ENCODE data around the gene CTNNBL1. TPM values are rescaled to one million over a fixed set of nuclear protein-coding genes. Genes with fewer than 3 reads are reported as not detected.

The CTNNBL1 gene
- total RNA-seq, 1 donor from 2014 or later: 63.4 TPM

DNA sequence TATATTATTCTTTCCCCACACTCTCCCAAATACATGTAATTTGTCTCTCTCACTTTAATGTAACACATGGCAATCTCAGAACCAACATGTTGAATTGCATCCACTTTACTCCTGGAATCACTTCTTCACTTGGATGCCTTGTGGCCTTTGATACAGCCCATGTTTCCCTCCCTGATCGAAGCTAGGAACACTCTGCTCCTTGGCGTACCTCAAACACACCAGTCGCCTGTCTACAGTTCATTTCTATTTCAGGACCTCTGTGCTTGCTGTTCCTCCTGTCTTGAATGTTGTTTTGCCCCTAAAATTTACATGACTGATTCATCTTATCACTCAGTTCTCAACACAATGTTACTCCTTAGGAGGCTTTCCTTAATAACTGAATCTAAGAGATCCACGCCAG lies 106.8 kb downstream of the CTNNBL1 start:
- ATAC-seq: peak; percentile 42

DNA sequence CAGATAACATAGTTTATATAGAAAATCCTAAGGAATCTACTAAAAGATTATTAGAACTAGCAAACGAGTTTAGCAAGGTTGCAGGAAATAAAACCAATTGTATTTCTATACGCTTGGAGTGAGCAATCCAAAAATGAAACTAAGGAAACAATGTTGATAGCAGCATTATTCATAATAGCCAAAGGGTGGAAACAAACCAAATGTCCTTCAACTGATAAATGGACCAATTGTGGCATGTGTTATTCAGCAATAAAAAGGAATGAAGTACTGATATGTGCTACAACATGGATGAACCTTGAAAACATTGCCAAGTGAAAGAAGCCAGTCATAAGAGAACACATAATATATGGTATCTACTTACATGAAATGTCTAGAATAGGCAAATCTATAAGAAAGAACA lies 108.1 kb downstream of the CTNNBL1 start:
- ATAC-seq (no peak), DNase-seq (no peak)
- intact Hi-C loops (cut with micrococcal nuclease): no loop called here

More for the DNA sequence above, 106.8 kb downstream of the CTNNBL1 start:
- intact Hi-C loops (cut with micrococcal nuclease): no loop called here
- no peak for DNase-seq

DNA sequence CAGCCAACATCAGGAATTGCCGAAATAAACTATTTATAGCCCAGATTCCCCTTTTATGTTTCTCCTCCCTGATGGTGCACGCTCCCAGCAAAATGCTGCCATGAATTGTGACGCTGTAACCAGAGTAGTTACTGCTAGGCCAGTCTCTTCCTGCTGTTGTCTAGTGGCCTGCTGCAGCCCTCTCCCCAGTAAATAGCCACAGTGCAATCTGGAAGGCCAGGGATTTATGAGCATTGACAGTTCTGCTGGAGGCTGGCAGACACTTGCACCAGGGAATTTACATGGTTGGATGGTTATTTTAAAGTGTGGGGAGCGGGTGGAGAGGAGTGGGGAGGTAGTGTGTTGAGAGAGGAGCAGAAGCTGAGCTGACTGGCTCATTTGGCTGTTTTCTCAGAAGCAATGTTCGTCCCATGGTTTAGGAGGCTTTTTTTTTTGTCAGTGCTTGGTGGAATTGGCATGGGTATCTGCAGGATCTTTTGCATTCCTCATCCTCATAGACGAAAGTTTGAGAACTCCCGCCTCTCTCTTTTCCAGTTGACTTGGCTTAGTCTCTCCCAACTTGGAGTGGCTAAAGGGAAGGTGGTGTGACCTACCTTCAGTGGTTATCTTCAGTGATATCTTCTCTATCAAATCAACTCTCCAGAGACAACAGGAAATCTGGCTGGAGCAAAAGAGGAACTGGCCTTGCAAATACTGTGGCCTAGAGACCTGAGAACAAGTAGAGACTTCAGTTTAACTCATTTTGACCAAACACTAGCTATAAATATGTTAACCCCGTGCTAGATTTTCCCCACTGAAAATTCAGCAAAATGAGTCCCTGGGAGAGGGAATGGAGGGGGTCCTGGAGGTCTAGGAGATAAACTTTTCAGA lies 109.8 kb downstream of the CTNNBL1 start:
- no peak for ATAC-seq

DNA sequence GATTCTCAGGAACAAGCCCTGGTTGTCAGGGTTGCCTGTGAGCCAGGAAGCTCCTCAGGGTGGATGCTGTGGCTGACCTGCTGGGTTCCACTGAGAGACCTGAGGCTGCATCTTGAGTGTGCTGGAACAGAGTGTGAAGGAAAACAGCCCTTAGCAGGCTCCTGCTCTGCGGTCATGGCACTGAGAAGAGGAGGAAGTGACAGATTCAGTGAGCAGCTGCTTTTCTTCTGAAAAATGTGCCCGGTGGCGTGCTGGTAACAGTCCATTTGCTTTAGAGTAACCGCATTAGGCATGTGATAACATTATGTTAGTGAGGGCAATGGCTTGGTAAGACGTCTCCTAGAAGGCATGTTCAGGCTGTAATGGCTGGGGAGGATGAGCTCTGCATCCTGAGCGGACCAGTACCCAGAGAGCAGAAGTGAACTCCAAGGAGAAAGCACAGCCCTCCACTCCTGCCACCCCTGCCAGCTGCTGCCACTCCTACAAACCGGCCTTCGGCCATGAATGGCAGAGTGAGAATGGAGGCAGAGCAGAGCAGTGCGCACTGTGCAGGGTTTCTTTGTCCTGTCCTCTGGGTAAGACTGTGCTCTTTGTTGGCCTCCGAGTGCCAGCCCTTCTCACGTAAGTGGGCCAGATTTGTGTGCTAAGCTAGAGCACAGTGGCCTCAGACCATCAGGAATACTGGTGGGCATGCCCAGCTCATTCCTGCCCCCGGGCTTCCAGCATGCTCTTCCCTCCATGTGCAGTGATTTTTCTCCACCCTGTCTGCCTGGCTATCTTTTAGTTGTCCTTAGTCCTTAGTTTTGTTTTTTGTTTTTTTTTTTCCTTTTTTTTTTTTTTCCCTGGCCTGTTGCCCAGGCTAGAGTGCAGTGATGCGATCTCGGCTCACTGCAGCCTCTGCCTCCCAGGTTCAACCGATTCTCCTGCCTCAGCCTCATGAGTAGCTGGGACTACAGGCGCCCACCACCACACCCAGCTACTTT lies 111.0 kb downstream of the CTNNBL1 start:
- no peak for DNase-seq
- peak; percentile 22 for ATAC-seq
- intact Hi-C loops (cut with micrococcal nuclease): no loop called here

More for the DNA sequence above, 109.8 kb downstream of the CTNNBL1 start:
- no peak for DNase-seq
- intact Hi-C loops (cut with micrococcal nuclease): no loop called here

DNA sequence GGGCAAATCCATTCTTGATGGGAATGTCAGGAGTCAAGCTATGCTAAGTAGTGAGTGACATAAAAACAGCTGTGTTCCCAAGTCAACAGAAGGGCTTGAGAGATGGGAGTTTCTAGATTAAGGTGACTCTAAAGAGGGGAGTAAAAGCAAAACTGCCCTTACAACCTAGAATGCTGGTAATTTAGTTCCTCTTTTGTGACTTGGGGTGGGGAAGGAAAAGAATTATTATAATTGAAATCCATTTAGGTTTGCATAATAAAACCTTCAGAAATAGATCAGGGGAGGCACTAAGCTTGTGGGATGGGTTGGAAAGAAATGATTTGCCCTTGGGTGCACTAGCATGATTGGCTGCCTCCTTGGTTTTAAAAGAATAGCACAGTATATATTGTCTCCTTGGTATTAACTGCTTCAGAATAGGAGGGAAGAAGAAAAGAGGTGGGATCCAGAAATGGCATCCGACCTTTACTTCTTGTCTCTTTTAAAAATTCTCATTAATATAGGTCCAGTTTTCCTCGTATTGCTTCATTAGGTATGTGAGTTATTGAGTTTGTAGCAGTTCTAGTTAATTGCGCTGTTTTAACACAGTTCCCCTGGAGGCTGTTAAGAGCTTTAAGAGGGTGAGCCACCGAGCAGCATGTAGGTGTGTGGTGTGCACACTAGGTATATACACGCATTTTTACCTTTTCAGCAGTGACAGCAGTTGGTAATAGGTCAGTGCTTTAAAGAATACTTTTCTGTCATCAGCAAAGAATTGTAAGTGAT lies 113.8 kb downstream of the CTNNBL1 start:
- ATAC-seq (no peak), DNase-seq (no peak)
- intact Hi-C loops (cut with micrococcal nuclease): no loop called here

DNA sequence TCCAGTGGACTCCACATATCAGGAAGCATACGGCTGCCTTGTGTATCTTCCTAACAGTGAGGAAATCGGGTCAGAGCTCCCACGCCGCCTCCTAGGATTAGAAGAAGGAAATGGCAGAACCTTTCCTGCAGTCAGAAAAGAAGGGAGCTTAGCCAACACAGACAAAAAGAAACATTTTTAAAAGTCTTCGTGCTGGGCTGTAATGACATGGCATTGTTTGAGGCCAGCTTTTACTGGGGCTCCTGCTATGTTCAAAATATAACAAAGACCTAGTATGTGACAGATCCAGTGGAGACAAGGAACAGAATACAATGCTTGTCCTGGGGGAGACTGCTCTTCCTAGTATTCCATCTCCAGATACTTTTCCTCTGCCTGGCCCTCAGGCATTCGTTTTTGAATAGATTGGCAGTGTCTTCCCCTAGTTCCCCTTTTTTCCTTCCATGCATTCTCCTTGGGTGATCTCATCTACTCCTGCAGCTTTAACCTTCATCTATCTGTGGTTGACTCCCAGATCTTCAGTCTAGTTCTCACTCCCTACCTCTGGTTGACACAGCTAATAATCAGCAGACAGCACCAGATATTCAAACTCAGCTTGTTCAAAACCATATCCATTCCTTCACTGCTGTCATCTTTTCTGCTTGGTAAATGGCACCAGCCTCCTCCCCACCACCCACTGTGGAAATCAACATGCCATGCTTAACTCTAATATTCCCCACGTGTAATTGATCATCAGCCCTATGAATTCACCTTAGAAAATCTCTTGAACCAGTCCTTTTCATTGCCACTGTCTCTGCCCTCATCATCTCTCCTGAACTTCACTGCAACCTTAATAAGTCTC lies 114.6 kb downstream of the CTNNBL1 start:
- ATAC-seq (no peak), DNase-seq (no peak)
- intact Hi-C loops (cut with micrococcal nuclease): no loop called here

DNA sequence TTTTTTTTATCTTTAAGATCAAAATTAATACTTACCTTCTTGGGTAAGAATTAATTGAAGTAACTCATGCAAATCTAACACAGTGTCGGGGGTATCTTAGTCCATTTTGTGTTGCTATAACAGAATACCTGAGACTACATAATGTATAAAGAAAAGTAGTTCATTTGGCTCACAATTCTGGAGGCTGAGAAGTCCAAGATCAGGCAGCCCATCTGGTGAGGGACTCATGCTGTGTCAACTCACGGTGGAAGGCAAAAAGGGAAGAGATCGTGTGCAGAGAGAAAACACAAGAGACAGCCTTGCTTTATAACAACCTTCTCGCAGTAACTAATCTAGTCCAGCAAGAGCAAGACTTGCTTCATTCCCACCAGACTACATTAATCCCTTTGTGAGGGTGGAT lies 116.2 kb downstream of the CTNNBL1 start:
- no peak for ATAC-seq
- intact Hi-C loops (cut with micrococcal nuclease): no loop called here

DNA sequence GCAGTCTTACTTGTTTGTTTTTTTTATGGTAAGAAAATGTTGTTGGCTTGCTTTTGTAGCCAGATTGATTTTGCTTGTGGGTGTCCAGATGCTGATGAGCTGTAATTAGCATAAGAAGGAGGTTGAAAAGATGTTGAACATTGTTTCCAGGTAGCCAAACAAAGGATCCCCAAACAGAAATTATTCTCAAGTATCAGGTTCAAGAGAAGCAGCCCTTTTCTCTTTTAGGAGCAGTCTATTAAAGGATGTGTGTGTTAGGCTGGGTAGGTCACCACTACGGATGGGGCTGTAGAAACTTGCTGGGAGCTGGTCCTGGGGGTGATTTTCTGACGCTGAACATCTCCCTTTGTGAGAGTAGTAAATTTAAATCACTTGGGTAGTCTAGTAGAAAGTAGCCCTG lies 122.2 kb downstream of the CTNNBL1 start:
- DNase-seq (no peak), ATAC-seq (no peak)
- intact Hi-C loops (cut with micrococcal nuclease): no loop called here

More for the DNA sequence above, 116.2 kb downstream of the CTNNBL1 start:
- no peak for DNase-seq

DNA sequence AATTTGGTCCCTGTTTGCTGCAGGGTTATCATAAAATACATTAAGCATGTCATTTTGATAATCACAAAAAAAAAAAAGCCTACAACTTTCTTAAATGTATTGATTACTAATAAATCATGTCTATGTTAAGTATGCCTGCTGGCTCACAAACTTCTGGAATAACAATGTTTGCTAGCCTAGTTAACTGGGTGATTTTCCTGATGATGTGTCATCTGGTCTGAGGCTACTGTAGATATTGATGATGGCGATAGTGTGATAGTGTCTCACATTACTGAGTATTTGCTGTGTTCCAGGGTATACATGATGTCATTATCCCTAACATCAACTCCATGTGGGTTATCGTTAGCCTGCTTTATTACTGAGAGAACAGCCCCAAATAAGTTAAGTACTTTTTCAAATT lies 122.9 kb downstream of the CTNNBL1 start:
- ATAC-seq: no peak
- intact Hi-C loops (cut with micrococcal nuclease): no loop called here
- no peak for DNase-seq

DNA sequence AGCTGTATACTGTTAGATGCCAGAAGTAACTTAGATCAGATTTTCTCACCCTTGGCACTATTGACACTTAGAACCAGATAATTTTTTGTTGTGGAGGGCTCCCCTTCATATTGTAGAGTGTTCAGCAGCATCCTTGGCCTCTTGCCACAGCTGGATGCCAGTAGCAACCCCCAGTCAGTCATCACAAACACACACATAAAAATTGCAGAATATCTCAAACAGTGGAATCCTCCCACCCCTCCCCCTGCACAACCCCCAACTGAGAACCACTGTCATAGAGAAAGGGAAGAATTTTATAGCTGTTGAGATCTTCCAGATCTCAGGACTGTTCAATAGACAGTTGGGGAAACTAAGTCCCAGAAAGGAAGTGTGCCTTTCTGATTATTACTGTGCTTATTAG lies 127.9 kb downstream of the CTNNBL1 start:
- no peak for ATAC-seq
- DNase-seq: no peak
- intact Hi-C loops (cut with micrococcal nuclease): no loop called here

DNA sequence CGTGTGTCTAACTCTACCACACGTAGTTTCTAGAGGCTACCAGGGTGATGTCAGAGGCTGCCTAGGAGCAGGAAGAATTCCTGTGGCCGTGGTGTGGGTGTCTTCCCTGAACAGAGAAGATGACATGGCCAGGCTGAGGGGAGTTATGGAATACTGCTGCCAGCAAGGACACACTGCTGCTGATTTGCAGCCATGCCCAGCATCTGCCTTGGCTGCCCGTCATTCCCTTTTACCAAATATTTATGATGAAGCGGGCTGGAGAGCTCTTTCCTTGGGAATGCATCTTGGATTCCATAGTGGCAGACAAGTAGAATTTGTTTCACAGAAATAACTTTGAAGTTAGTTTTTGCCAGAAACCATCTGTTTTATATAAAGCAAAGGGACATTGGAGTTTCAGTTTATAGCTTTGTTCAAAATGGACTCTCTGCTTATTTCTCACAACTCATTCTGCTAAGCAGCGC lies 128.3 kb downstream of the CTNNBL1 start:
- ATAC-seq: no peak
- no peak for DNase-seq
- intact Hi-C loops (cut with micrococcal nuclease): no loop called here

DNA sequence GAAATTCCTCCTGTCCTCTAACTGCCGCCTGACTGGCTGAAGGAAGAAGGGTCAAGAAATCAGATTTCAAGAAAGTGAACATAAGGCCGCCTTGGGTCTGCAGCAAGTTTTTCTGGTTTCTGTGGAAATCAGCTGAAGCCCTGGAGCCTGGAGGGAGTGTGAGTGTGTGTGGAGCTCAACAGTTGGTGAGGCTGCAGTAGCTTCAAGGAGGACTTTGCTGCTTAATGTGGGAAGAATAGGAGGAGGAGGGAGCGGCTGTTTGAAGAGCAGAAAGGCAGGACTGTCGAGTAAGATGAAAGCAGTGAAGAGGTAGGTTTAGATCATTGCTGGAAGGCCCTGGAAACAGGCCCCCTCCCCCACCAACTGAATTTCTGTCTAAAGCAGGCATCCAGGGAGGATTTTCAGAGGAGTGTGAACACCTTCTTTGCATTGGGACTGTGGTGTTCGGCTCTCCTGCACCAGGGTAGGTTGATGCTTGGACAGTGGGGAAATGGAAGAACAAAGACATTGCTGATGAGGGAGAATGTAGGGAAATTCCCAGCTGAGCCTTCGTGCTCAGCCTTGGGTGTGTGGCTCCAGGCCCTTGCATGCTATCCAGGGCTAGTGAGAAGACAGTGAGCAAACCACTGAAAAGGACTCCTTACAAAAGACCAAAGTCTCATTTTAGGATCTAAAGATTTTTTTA lies 129.6 kb downstream of the CTNNBL1 start:
- no peak for DNase-seq
- intact Hi-C loops (cut with micrococcal nuclease): no loop called here
- ATAC-seq: no peak

DNA sequence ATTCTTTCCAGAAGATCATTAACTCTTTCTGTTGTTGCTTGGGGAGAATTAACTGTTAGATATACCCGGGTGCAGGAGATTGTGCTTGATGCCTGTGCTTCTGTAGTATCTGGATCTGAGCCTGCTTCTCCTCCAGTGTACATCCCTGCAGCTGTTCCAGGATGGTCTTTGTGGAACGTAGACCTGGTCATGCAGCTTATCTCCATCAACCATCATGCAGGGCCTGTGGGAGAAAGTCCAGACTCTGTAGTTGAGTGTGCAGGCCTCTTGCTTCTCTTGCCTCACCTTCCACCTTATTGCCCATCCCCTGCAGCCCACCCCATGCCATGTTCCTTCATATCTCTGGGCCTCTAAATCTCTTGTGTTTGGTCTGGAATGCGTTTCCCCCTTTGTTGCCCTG lies 133.8 kb downstream of the CTNNBL1 start:
- DNase-seq: no peak
- intact Hi-C loops (cut with micrococcal nuclease): no loop called here
- ATAC-seq: no peak

DNA sequence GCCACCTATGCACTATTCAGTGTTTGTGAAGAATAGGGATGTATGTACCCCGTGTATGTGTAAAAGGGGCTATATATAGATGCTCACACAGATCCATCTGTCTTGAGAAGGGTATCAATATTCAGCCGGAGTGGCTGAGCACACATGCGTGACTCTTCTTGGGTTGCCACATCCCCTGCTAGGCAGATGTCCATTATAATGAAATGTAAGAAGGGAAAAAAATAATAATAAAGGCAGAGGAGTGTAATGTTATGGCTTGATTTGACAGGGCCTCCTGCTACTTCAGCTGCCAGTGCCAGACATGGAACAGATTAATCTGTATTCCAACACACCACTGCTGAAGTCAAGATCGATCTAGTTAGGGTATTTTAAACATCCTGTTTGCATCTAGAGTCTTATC lies 134.9 kb downstream of the CTNNBL1 start:
- no peak for DNase-seq
- intact Hi-C loops (cut with micrococcal nuclease): no loop called here
- no peak for ATAC-seq

DNA sequence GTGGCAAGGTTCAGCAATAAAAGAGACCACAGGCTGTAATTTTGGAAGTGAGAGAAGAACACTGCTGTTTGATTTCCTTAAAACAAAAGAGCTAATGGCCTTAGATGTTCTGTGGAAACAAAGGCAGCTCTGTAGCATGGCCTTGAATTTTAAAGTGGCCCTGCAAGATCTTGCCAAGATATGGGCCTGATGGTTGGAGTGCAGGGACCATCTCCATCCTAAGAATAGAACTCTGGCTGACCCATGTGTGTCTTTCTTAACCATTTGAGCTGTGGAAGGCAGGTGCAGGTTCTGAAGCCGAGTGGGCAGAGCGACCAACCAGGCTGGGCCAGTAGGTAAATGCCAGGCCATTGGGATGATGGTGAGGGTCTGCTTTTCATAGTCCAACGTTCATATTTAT lies 135.3 kb downstream of the CTNNBL1 start:
- ATAC-seq (no peak), DNase-seq (no peak)
- intact Hi-C loops (cut with micrococcal nuclease): no loop called here

DNA sequence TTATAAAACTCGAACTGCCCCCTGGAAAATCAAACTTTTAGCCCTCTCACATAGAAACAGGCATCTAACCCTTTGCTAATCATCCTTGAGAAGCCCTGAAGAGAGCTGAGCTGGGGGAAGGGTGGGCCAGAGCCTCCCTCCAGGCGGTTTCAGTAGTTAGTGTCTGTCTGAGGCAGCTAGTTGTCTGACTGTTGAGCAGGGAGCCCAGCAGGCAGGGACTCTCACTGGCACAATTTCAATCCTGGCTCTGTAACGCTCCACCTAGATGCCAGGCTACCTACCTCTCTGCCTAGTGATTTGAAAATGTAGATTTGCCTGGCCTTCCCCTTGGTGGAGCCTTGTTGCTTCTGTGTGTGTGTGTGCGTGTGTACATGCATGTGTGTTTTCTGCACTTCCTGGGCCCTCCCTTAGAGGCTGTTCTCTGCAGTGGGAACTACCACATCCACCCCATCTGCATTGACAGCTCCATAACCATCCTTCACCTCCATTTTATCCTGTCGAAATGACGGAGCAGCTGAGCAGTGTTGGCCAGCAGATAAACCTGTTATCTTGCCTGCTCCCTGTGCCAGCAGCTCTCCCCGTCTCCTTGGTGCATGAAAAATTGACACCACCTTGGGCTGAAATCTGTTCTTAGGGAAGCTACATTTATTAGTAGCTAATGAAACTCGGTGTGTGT lies 139.5 kb downstream of the CTNNBL1 start:
- intact Hi-C loops (cut with micrococcal nuclease): no loop called here
- ATAC-seq: peak; percentile 28
- DNase-seq: no peak

DNA sequence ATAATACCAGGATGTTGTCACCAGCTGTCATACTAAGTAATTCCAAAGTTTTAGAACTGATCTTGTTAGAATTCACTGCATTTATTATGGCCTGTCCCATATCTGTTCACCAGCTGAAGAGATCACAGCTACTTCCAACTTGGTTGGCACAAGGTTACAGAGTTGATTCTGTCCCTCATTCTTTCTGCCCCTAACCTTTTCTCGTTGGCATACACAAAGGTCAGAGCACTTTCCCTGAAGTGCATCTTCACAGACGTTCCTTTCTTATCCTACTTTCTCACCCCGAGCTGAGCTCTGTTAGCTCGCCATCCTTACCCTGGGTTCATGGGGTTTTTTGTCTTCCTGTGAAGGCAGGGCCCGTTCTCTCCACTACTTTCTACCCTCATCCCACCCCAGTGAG lies 143.1 kb downstream of the CTNNBL1 start:
- ATAC-seq (no peak), DNase-seq (no peak)
- intact Hi-C loops (cut with micrococcal nuclease): no loop called here

Measured in left ventricle myocardium superior (tissue), 1 donor.